Epithelial cell of proximal tubule (primary cell): ENCODE results near the gene IBTK. TPM values are rescaled to one million over a fixed set of nuclear protein-coding genes. Genes with fewer than 3 reads are reported as not detected.
"Not testable (repeated sequence)": the region's sequence is repeated elsewhere in the genome, so short reads cannot be mapped to it uniquely, and the experiment has no call there.

Source experiments
- DNase-seq: peaks from one replicate; pipeline ENCODE4 v3.0.0-alpha.2; 2011; ENCODE audit warnings: low read depth
- H3K4me3 ChIP-seq: 2 replicates; pipeline ENCODE4 v1.5.1; 2011; ENCODE audit warnings: low read depth, mild to moderate bottlenecking, low read length
- total RNA-seq: library from RNA; depleted of rRNA; stranded (reverse); fragments of >200 nt; gene quantifications from 2 replicates; pipeline ENCODE4 v1.2.3, GENCODE V29; 2015
- TF ChIP-seq, protein P1 (sequence below): conservative IDR thresholded peaks from 2 replicates; pipeline ENCODE4 v1.5.1; 2012; ENCODE audit warnings: low read depth, mild to moderate bottlenecking, low read length

Gene IBTK
- total RNA-seq, 1 donor from 2014 or later: 28.4 TPM

DNA sequence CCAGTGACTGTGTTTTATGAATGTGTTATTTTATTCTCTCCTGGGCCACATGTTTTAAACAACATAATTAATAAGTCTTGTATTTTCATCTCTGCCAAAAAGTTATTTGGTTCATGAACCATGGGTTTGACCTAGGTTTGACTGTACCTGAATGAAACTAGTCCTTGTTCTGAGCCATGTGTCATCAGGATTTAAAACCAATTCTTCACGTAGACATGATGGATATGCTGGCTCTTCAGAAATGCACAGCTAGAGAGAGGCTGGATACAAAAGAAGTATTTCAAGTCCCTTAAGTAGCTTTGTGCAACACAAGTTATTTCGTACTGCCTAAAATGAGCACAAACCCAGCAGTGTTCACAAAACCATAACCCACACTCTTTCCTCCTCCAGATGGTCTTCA, 116.1 kb downstream of the IBTK start:
- no peak overlapping the region for H3K4me3 ChIP-seq
- TF ChIP-seq, protein P1, sequence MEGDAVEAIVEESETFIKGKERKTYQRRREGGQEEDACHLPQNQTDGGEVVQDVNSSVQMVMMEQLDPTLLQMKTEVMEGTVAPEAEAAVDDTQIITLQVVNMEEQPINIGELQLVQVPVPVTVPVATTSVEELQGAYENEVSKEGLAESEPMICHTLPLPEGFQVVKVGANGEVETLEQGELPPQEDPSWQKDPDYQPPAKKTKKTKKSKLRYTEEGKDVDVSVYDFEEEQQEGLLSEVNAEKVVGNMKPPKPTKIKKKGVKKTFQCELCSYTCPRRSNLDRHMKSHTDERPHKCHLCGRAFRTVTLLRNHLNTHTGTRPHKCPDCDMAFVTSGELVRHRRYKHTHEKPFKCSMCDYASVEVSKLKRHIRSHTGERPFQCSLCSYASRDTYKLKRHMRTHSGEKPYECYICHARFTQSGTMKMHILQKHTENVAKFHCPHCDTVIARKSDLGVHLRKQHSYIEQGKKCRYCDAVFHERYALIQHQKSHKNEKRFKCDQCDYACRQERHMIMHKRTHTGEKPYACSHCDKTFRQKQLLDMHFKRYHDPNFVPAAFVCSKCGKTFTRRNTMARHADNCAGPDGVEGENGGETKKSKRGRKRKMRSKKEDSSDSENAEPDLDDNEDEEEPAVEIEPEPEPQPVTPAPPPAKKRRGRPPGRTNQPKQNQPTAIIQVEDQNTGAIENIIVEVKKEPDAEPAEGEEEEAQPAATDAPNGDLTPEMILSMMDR: no peak
- no peak for DNase-seq

DNA sequence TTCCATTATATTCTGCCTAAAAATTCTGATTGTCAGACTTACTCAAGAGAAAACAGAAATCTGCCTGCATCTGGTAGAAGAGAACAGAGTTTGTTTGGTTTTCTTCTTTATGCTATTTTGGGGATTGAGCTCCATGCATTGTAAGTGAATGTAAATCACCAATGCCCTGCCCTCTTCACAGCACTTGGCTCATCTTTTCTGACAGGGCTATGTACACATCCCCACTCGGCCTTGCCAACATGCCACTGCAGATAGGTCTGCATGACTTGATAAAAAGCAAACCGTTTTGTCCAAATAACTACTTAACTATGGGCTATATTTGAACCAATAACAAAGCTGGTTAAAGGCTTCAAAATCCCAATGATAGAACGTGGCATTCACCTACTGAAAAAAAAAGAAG, 117.7 kb downstream of the IBTK start:
- no peak for DNase-seq
- no peak overlapping the region for H3K4me3 ChIP-seq
- TF ChIP-seq, protein P1: no peak

- not testable (repeated sequence) for DNase-seq, H3K4me3 ChIP-seq
These were observed 118.6 kb downstream of the IBTK start for GRCh38 chr6:82128973-82129372.

DNA sequence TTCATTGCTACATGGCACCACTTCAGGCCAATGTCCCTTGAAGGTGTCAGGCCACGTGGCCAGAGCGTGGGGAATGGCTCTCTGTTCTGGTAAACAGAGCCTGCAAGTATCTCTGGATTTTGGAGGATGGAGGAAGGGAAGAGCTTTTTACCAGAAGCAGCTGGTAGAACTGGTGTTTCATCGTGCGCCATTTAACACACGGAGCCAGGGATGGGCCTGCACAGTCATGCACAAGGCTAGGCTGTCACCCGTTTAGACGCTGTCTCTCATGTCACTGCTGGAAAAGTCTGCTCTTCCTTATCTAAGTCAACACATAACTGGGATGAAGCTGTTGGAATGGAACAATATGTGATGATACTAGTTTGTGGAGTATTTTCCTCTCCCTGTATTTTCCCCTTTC, 123.9 kb downstream of the IBTK start:
- H3K4me3 ChIP-seq: no peak overlapping the region
- TF ChIP-seq, protein P1: no peak
- no peak for DNase-seq

Other genes starting within 250 kb of the IBTK start
- 21.6 and 25.7 TPM in 2 replicates for gene TPBG, start 116.1 kb upstream of the IBTK start, total RNA-seq